T47D (cell line): ENCODE data around the gene TNFAIP3.
"Not testable (repeated sequence)": the region's sequence is repeated elsewhere in the genome, so short reads cannot be mapped to it uniquely, and the experiment has no call there.

ENCODE experiments used
- DNase-seq, 2 experiments: peaks; one replicate each; pipeline versions ENCODE4 v3.0.0 to v3.0.0-alpha.2; 2011 to 2012; ENCODE audit warnings: low read depth in 1 of 2, low spot score in 1 of 2
- JUND ChIP-seq: IDR thresholded peaks from 2 replicates; pipeline ENCODE4 v1.6.1; 2012; ENCODE audit warnings: low read depth
- in situ Hi-C: cut with HindIII; loops from 2 replicates; pipeline ENCODE4 v1.10.0; 2016; ENCODE audit warnings: low sequenced_read_pairs, low pct_unique_long_range_greater_than_20kb

The TNFAIP3 gene

DNA sequence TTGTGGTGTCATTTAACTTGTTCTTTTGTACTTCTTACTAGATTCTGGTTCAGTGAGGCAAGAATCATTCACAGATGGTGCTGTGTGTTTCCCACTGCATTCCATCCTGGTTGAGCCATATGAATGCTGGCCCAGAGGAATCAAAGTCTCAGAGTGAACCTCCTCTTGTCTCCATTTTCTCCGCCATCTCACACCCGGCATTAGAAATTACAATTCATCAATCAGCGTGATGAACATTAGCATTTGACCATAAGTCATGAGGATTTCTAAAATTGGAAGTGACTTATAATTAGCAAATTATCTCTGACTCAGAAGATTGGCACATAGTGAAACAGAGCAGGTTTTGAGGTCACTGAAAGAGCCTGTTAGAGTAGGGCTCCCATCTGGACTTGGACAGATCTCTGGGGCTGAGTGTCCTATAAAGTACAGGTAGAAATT is 25.2 kb downstream of the TNFAIP3 start:
- in situ Hi-C loops, result no loop called here
- TF ChIP-seq JUND, result no peak
- DNase-seq, result no peak

- in situ Hi-C loops, result no loop called here
- no peak for TF ChIP-seq JUND
- DNase-seq, result no peak
Observed at GRCh38 chr6:137893181-137893580, 26.1 kb downstream of the TNFAIP3 start.

DNA sequence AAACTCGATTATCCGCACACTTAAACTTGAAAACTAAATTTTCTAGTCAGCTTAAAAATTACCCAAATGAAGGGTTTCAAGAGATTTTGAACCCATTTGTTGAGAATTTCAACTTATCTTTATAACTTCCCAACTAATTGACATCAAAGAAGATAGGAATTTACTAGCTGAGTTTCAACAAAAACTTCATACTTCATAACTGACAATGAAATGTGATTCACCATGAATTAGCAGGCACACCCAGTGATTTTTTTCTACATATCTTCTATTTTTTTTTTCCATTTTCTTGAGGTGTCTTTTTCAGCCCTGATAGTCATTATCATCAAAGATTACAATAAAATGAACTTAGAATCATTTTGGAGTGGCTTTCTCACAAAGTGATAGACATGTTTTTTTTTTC is 26.7 kb downstream of the TNFAIP3 start:
- DNase-seq, result no peak
- TF ChIP-seq JUND, result no peak
- in situ Hi-C loops, result no loop called here

GRCh38 chr6:137894378-137894777 is 27.3 kb downstream of the TNFAIP3 start:
- in situ Hi-C loops, DNase-seq: not testable (repeated sequence)

GRCh38 chr6:137894779-137895385 is 27.8 kb downstream of the TNFAIP3 start:
- no peak for TF ChIP-seq JUND
- in situ Hi-C loops, result no loop called here
- DNase-seq, result no peak

DNA sequence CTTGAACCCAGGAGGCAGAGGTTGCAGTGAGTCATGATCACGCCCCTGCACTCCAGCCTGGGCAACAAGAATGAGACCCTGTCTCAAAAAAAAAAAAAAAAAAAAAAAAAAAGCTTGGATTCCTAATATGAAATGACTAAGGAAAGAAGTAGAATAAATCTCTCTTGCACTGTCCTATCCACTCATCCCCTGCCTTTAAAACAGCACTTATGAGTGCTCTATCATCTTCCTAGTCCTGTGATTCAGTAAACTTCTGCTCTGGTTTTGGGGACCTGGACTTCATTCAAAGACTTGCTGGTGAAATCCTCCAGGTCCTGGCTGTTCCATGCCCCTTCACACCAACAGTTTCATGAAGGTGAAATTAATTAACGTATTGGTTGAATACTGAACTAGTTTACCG is 29.6 kb downstream of the TNFAIP3 start:
- in situ Hi-C loops, result no loop called here
- no peak for TF ChIP-seq JUND
- DNase-seq, result no peak

GRCh38 chr6:137900815-137901214 is 33.8 kb downstream of the TNFAIP3 start:
- no peak for TF ChIP-seq JUND
- DNase-seq, result no peak
- in situ Hi-C loops, result no loop called here

DNA sequence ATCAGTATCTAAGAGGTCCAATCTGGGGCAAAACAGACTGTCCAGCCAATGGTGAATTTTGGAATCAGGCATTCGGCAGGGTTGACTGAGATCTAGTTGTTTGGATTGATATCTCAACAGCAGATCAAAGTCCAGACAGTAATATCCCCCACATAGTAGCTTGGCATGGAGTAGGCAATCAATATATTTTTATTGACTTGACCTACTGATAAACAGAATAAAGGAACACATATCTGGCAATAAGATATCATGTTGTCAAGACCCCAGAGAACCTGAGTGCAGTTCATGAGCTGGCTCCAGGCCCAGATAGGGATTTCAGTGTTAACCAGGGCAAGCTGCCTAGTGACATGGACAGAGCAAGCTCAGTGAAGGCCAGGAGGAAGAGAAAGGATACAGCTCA is 34.4 kb downstream of the TNFAIP3 start:
- TF ChIP-seq JUND, result no peak
- no peak for DNase-seq
- in situ Hi-C loops, result no loop called here

DNA sequence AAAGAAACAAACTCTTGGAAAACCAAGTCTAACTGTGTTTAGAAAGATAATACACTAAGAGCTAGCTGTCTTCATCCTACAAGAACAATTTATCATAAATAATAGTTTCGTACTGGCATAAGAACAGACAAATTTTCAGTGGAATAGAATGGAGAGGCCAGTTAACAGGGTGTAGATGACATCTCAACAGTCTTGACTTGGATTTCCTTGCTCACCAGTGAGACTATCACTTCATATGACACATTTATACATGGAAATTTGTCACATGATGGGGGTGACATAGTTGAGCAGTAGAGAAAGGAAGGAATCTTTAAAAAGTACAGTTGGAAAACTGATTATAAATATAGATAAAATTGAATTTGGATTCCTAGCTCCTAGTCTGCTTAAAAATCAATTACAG is 35.6 kb downstream of the TNFAIP3 start:
- no peak for DNase-seq
- in situ Hi-C loops, result no loop called here
- no peak for TF ChIP-seq JUND

GRCh38 chr6:137903274-137903932 is 36.3 kb downstream of the TNFAIP3 start:
- no peak for TF ChIP-seq JUND
- no peak for DNase-seq
- in situ Hi-C loops, result no loop called here

DNA sequence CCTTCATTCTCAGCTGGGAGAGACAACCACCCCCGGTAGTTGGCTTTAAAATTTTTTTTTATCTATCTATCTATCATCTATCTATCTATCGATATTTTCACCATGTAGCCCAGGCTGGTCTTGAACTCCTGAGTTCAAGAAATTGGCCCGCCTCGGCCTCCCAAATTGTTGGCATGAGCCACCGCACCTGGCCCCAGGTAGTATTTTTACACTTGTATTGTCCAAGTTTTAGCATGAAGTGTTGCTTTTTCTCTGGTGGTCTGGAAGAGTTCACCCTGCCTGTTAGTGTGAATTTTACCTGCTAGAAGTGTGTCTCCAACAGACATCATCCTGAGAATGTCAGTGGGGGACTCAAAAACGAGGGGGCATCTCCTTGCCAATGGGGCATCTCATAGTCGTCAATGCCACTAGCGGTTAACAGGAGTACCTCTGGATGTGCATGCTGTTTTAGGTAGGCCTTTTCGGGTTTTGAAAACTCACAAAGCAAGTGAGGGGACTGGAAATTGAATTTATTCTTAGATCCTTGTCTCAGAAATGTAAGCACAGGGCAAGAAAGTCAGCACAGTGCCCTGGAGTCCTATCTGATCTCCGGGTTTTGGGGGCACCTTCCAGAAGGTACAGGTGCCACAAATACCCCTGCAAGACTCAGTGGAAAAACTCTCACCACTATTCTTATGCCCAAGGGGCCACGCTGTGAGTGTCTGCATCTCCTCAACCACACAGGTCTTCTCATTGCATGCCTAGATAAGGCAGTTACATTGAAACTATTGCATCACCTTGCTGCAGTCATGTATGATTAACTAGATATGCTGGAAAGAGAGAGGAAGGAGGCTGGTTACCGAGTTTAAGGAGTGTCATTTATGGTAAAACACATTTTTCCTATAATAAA is 37.1 kb downstream of the TNFAIP3 start:
- no peak for DNase-seq
- in situ Hi-C loops, result no loop called here
- TF ChIP-seq JUND, result no peak

DNA sequence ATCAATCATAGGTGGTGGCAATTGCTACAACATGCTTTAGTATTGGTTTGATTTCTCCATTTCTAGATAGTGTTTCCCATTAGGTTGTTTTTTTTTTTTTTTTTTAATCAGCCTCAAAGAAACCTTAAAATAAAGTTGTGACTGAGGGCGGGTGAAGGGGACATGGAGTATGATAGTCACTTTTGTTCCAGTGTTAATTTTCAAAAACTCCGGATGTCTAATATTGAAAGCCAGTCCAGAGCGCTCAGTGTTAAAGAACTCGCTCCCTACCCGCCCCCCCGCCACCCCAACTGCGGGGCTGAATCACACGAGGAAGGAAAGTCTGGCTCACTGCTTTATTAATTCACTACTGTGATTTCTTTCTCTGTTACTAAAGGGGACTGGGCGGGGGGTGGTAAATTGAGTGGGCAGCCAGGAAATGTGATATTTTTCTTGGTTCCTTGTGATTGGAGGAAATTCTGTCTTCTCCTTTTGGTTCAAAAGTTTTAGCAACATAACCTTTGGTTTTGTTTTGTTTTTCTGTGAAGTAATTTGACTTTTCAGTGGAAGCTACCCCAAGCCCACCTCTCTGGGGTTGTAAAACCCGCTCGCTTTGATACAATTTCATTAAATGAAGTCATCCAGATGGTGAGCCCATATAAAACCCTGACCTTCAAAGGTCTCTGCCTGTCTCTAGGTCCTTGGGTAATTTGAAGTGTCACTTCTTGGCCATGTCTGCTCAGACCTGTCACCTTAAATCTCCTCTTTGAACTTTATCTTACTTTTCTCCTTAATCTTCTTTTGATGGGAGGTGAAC is 38.0 kb downstream of the TNFAIP3 start:
- in situ Hi-C loops, result no loop called here
- TF ChIP-seq JUND, result no peak
- no peak for DNase-seq
